Frontal cortex (tissue), 4 donors: ENCODE data around the gene PDLIM1. TPM values are rescaled to one million over a fixed set of nuclear protein-coding genes. Genes with fewer than 3 reads are reported as not detected.

Source experiments
- DNase-seq, 2 donors: peaks; one replicate each; pipeline ENCODE4 v3.0.0; 2012; ENCODE audit warnings: low spot score in 2 of 2
- FAIRE-seq: peaks from 2 replicates; lab custom pipeline; 2012; peaks lifted over from hg19 to GRCh38; lab: Jason Lieb, UNC
- total RNA-seq: library from RNA; depleted of rRNA; stranded (reverse); fragments of >200 nt; gene quantifications from one replicate; pipeline ENCODE4 v1.2.3, GENCODE V29; 2014
- donor health status: control.
- donor health status: control.
- donor health status: control.

The PDLIM1 gene
- total RNA-seq, 1 donor from 2014 or later = 2.4 TPM

- FAIRE-seq (no peak), DNase-seq (no peak)
Measured at GRCh38 chr10:95319239-95319638, 28.4 kb upstream of the PDLIM1 start.

- no peak for FAIRE-seq
- no peak for DNase-seq
Measured at GRCh38 chr10:95315509-95315908, 24.7 kb upstream of the PDLIM1 start.

GRCh38 chr10:95314192-95314918 lies 23.6 kb upstream of the PDLIM1 start:
- no peak for FAIRE-seq

GRCh38 chr10:95312986-95313495 lies 22.2 kb upstream of the PDLIM1 start:
- DNase-seq (no peak), FAIRE-seq (no peak)

More at GRCh38 chr10:95314192-95314918, 23.6 kb upstream of the PDLIM1 start:
- DNase-seq = no peak

GRCh38 chr10:95312257-95312656 lies 21.5 kb upstream of the PDLIM1 start:
- DNase-seq (no peak), FAIRE-seq (no peak)

- FAIRE-seq (no peak), DNase-seq (no peak)
Measured at GRCh38 chr10:95309958-95310357, 19.2 kb upstream of the PDLIM1 start.

- no peak for DNase-seq
Measured at GRCh38 chr10:95308389-95309302, 17.8 kb upstream of the PDLIM1 start.

GRCh38 chr10:95306851-95307250 lies 16.0 kb upstream of the PDLIM1 start:
- DNase-seq (no peak), FAIRE-seq (no peak)

More at GRCh38 chr10:95308389-95309302, 17.8 kb upstream of the PDLIM1 start:
- no peak for FAIRE-seq

GRCh38 chr10:95306318-95306650 lies 15.5 kb upstream of the PDLIM1 start:
- FAIRE-seq (no peak), DNase-seq (no peak)

- FAIRE-seq = no peak
- no peak for DNase-seq
Measured at GRCh38 chr10:95305606-95306317, 15.0 kb upstream of the PDLIM1 start.

- DNase-seq (no peak), FAIRE-seq (no peak)
Measured at GRCh38 chr10:95304976-95305375, 14.2 kb upstream of the PDLIM1 start.

GRCh38 chr10:95304463-95304862 lies 13.7 kb upstream of the PDLIM1 start:
- FAIRE-seq (no peak), DNase-seq (no peak)

GRCh38 chr10:95303950-95304349 lies 13.1 kb upstream of the PDLIM1 start:
- FAIRE-seq = no peak
- no peak for DNase-seq

GRCh38 chr10:95303535-95303934 lies 12.7 kb upstream of the PDLIM1 start:
- no peak for FAIRE-seq
- no peak for DNase-seq

GRCh38 chr10:95300022-95300539 lies 9.3 kb upstream of the PDLIM1 start:
- FAIRE-seq = no peak

GRCh38 chr10:95297402-95297801 lies 6.6 kb upstream of the PDLIM1 start:
- FAIRE-seq = no peak
- no peak for DNase-seq

More at GRCh38 chr10:95300022-95300539, 9.3 kb upstream of the PDLIM1 start:
- no peak for DNase-seq

- FAIRE-seq = no peak
- no peak for DNase-seq
Measured at GRCh38 chr10:95296764-95297163, 6.0 kb upstream of the PDLIM1 start.

GRCh38 chr10:95295031-95295755 lies 4.4 kb upstream of the PDLIM1 start:
- no peak for DNase-seq
- no peak for FAIRE-seq

- FAIRE-seq (no peak), DNase-seq (no peak)
Measured at GRCh38 chr10:95293631-95294030, 2.8 kb upstream of the PDLIM1 start.
